ENCODE measurements around the gene KRT82. TPM values are rescaled to one million over a fixed set of nuclear protein-coding genes. Genes with fewer than 3 reads are reported as not detected.
A peak's percentile ranks its signal among the peaks of the same experiment; 100 is the strongest.

KRT82 gene
- total RNA-seq, 1 experiment from 2014 or later = not detected

DNA sequence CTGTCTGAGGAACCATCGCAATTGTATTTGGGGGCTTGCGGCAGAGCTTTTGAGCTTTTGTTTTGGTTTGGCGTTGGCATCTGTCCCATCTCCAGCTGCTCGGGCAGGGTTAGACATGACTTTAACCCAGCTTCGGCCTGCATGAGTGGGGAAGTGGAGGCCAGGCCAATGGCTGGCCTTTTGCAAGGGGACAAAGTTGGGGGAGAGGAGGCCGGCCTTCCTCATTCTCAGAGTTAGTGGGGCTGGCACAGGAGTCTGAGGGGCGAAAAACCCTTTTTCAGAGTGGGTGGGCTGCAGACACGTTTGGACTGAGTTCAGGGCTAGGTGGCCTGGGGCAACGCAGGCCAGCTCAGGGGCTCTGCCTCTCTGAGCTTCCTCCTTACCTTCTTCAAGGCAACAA, 5.2 kb downstream of the KRT82 start:
- no peaks in the 10 kb centered on the region for H3K79me2 ChIP-seq (ENCODE audit: insufficient read depth, low read length)
- Mint-ChIP-seq H3K4me1 (peaks cover 10 to 13% of the 10 kb centered on the region in 2 experiments), H3K27ac (peak overlapping the region in 2 of 3 experiments; percentile 79 to 95; a peak in 2 of 7 replicates), H3K4me3 (no peak overlapping the region), H3K27me3 (ENCODE audit: low read depth) (no peaks in the 10 kb centered on the region; the same call in 1 of the 2 replicates), H3K36me3 (ENCODE audit: insufficient read depth in 1 of 3, low read depth in 3 of 3) (no peaks in the 10 kb centered on the region; a peak in 1 of 7 replicates), H3K9me3 (no peaks in the 10 kb centered on the region; a peak in 1 of 5 replicates)
- H2BK15ac ChIP-seq (ENCODE audit: low read depth, low read length) = no peak overlapping the region
- no peak overlapping the region for H2BK120ac ChIP-seq (ENCODE audit: low read depth, low read length, poor library complexity, severe bottlenecking)
- no peak overlapping the region for H2BK12ac ChIP-seq (ENCODE audit: insufficient read length, low read depth, low read length)
- H2BK5ac ChIP-seq (ENCODE audit: insufficient read length, low read length) = no peak overlapping the region
- H3K23me2 ChIP-seq (ENCODE audit: insufficient read length, low read depth, low read length, poor library complexity, severe bottlenecking) = no peaks in the 10 kb centered on the region
- H3K18ac ChIP-seq (ENCODE audit: insufficient read length, low read depth, low read length) = no peak overlapping the region
- TF ChIP-seq CTCF (conservative IDR thresholded peaks at IDR 0.05) = no peak
- H3K14ac ChIP-seq (ENCODE audit: insufficient read depth, low read length) = no peak overlapping the region
- H3K23ac ChIP-seq (ENCODE audit: insufficient read length, low read depth, low read length) = no peak overlapping the region
- H3K4me1 ChIP-seq (ENCODE audit: insufficient read depth, low read length) = peaks cover 1% of the 10 kb centered on the region; the same call in 1 of the 2 replicates
- H2AFZ ChIP-seq (ENCODE audit: low read length) = no peak overlapping the region
- H3K79me1 ChIP-seq (ENCODE audit: insufficient read depth, low read depth, low read length, poor library complexity, severe bottlenecking) = no peaks in the 10 kb centered on the region
- no peak overlapping the region for H2BK20ac ChIP-seq (ENCODE audit: low read depth, low read length, poor library complexity, severe bottlenecking)
- H4K20me1 ChIP-seq (ENCODE audit: control insufficient read depth, insufficient read depth, insufficient read length) = no peaks in the 10 kb centered on the region
- H4K5ac ChIP-seq (ENCODE audit: insufficient read length, low read depth, low read length) = no peak overlapping the region
- no peaks in the 10 kb centered on the region for H3K9me3 ChIP-seq (ENCODE audit: control insufficient read depth, low read depth, low read length)
- no peak overlapping the region for H3K9ac ChIP-seq (ENCODE audit: extremely low read depth, insufficient read length, low read length)
- no peak overlapping the region for H3T11ph ChIP-seq (ENCODE audit: low read length)
- H4K8ac ChIP-seq (replicated peaks; ENCODE audit: insufficient read length, low read depth, low read length) = no peak overlapping the region
- DNase-seq = no peak
- H3K4ac ChIP-seq (ENCODE audit: low read depth, low read length) = no peak overlapping the region
- H3K4me2 ChIP-seq (ENCODE audit: insufficient read depth, insufficient read length, low read length) = no peak overlapping the region
- WGBS (ENCODE audit: extremely low coverage, insufficient read length, low lambda C conversion rate) = no CpG with 5 or more reads among the region's 9 CpGs
- H3K56ac ChIP-seq (ENCODE audit: insufficient read length, low read depth, low read length) = no peak overlapping the region
- H3K27me3 ChIP-seq (ENCODE audit: insufficient read depth, low read length) = no peaks in the 10 kb centered on the region; the same call in 1 of the 2 replicates
- H2AK5ac ChIP-seq (ENCODE audit: insufficient read length, low read length) = no peak overlapping the region
- no peak overlapping the region for H4K91ac ChIP-seq (ENCODE audit: insufficient read length, low read depth, low read length)
- H3K27ac ChIP-seq (ENCODE audit: insufficient read length, low read depth, low read length) = no peak overlapping the region
